Germinal center (tissue), 1 donor: ENCODE measurements around the gene SPSB4.
"Not testable (repeated sequence)": the region's sequence is repeated elsewhere in the genome, so short reads cannot be mapped to it uniquely, and the experiment has no call there.

Experiments used
- DNase-seq: peaks from one replicate; pipeline ENCODE4 v3.0.0; 2012; ENCODE audit warnings: mixed read lengths, low spot score

Gene SPSB4

GRCh38 chr3:141095546-141095937, 44.4 kb downstream of the SPSB4 start:
- DNase-seq, result no peak

GRCh38 chr3:141096164-141096563, 45.0 kb downstream of the SPSB4 start:
- DNase-seq, result no peak

GRCh38 chr3:141096981-141097380, 45.8 kb downstream of the SPSB4 start:
- DNase-seq, result no peak

- DNase-seq, result no peak
Observed at GRCh38 chr3:141100112-141100511, 49.0 kb downstream of the SPSB4 start.

- no peak for DNase-seq
Observed at GRCh38 chr3:141100531-141101320, 49.6 kb downstream of the SPSB4 start.

GRCh38 chr3:141102372-141102771, 51.2 kb downstream of the SPSB4 start:
- no peak for DNase-seq

- no peak for DNase-seq
Observed at GRCh38 chr3:141103067-141103466, 51.9 kb downstream of the SPSB4 start.

GRCh38 chr3:141103503-141103902, 52.4 kb downstream of the SPSB4 start:
- no peak for DNase-seq

GRCh38 chr3:141104151-141104821, 53.1 kb downstream of the SPSB4 start:
- no peak for DNase-seq

GRCh38 chr3:141105828-141106628, 54.9 kb downstream of the SPSB4 start:
- peak; percentile 58 for DNase-seq

GRCh38 chr3:141106842-141107241, 55.7 kb downstream of the SPSB4 start:
- DNase-seq, result no peak

- no peak for DNase-seq
Observed at GRCh38 chr3:141108039-141108438, 56.9 kb downstream of the SPSB4 start.

- DNase-seq, result no peak
Observed at GRCh38 chr3:141109751-141110150, 58.6 kb downstream of the SPSB4 start.

- DNase-seq, result no peak
Observed at GRCh38 chr3:141110322-141110721, 59.2 kb downstream of the SPSB4 start.

- no peak for DNase-seq
Observed at GRCh38 chr3:141111364-141112155, 60.4 kb downstream of the SPSB4 start.

GRCh38 chr3:141112686-141113297, 61.6 kb downstream of the SPSB4 start:
- DNase-seq, result no peak

- not testable (repeated sequence) for DNase-seq
Observed at GRCh38 chr3:141113680-141114079, 62.5 kb downstream of the SPSB4 start.

GRCh38 chr3:141114179-141114745, 63.1 kb downstream of the SPSB4 start:
- DNase-seq, result no peak

GRCh38 chr3:141114816-141115460, 63.8 kb downstream of the SPSB4 start:
- no peak for DNase-seq

- DNase-seq, result no peak
Observed at GRCh38 chr3:141115789-141116541, 64.8 kb downstream of the SPSB4 start.
